GM15510 (cell line): Measurements from ENCODE around the gene FOXO6.

Experiments used
- POLR2A ChIP-seq: IDR thresholded peaks from 3 replicates; pipeline ENCODE4 v1.6.1; 2011; ENCODE audit warnings: borderline replicate concordance; ENCODE audit not compliant: insufficient read length; ENCODE audit errors: extremely low read depth

FOXO6 gene

GRCh38 chr1:41422306-41422705 lies 61.1 kb downstream of the FOXO6 start:
- TF ChIP-seq POLR2A: no peak

DNA sequence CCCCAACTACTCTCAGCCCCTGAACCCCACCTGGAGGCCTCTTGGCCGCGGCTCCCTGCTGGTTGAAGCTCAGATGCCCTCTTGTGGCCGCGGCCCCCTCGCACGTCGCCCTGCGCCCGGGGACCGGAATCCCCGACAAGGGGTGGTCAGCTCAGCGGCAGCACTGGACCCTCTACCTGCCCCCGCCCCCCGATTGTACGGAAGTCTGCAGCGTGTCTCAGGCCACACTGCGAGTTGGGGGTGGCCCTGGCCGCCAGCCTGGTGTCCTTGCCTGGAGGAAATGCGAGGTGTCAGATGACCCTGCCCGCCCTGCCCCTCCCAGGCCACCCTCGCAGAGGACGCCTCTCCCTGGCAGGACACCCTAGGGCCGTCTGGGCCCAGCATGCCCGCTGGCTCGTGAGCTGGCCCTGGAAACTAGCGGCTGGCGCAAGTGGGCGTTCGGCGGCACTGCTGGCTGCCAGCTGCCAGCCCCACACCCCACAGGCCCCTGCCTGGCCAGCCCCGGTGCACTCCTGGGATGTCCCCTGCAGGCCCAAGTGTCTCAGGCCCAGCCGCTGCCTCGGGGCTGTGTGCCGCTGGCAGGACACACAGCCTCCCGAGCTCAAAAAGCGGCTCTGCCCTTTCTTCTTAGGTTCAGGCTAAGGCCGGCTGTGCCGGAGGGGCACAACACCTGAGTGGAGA lies 62.4 kb downstream of the FOXO6 start:
- no peak for TF ChIP-seq POLR2A

GRCh38 chr1:41424581-41425118 lies 63.4 kb downstream of the FOXO6 start:
- no peak for TF ChIP-seq POLR2A

DNA sequence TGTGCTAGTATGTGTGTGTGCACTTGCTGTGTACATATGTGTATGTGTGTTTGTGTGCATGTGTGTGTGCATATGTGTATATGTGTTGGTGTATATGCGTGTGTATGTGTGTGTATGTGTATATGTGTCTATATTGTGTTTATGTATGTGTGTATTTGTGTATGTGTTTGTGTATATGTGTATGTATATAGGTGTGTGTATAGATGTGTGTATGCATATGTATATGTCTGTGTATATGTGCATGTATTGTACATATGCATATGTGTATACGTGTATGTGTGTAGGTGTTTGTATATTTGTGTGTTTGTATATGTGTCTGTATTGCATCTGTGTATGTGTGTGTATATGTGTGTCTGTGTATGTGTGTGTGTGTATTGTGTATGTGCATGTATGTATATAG lies 64.1 kb downstream of the FOXO6 start:
- TF ChIP-seq POLR2A: no peak

DNA sequence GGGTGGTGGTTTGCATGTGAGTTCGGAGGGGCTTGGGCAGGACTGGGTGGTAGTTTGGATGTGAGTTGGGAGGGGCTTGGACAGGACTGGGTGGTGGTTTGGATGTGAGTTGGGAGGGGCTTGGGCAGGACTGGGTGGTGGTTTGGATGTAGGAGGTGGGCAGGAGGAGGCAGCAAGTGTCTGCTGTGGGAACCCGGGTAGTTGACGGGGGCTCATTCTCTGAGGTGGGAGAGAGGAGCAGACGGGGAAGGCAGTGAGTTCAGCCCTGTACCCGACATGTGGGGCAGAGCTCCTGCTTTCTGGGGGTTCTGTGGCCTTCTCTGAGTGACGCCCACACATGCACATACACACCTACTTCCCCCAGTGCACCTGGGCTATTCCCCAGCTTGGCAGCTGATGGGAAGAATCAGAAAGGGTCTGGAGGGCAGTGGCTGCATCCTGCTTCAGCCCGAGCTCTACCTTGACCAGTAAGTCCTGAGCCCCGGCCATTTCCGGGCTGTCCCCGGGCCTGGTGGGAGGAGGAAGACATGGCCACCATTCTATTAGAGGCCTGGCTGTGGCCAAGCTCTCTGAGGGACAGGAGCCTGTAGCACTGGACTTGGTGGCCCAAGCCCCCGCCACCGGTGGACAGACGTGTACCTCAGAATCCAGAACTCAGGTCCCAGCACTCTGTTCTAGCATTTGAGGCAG lies 65.1 kb downstream of the FOXO6 start:
- TF ChIP-seq POLR2A: no peak

DNA sequence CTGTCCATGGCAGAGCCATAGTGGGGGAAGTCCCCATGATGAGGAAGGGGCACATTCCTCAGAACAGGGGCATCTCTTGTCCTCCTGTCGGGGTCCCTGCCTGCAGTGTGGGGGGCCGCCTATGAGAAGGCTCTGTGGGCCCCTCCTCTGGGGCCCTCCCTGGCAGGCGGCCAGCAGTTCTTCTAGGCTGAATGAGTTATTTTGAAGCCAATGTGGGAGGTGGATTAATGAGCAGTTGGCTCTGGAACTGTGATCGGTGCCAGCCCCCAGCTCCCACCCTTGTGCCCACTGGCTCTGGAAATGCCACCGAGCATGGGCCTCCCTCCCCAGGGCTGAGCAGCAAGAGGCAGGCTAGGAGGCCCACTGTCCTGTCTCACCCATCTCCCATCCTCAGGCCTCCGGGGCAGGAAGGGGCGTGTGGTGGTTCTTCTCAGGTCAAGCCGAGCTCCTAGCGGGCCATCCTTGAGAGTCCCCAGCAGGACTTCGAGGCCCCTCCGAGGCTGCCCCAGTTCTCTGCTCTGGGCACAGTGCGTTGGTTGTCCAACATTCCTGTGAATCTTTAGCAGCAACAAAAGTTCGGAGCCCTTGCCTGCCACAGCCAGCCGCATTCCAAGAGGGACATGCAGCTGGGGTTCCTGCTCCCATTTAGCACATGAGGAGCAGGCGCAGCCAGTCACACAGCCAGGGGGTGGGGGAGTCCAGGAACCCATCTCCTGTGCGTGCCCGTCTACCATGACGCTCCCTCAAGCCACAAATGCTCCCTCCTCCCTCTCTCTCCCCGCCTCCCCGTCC lies 66.1 kb downstream of the FOXO6 start:
- TF ChIP-seq POLR2A: no peak

- TF ChIP-seq POLR2A: no peak
These were observed 66.9 kb downstream of the FOXO6 start for GRCh38 chr1:41427916-41428737.

- no peak for TF ChIP-seq POLR2A
These were observed 67.8 kb downstream of the FOXO6 start for GRCh38 chr1:41428738-41429640.

DNA sequence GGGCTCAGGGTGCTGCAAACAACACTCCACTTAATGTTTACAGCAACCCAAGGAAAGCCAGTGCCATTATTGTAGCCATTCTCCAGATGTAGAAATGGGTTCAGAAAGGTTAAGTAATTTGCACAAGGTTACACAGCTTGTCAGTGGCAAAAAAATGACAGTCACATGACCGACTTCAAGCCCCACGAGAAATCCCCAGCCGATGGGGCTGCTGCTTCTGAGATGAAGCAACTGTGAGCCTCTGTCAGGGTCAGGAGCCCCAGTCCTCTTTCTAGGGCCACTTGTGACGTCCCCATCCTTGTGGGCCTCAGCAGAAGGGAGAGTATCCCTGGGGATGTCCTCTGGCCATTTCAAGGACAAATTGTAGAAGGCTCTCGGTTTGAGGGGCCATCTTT lies 68.4 kb downstream of the FOXO6 start:
- no peak for TF ChIP-seq POLR2A

DNA sequence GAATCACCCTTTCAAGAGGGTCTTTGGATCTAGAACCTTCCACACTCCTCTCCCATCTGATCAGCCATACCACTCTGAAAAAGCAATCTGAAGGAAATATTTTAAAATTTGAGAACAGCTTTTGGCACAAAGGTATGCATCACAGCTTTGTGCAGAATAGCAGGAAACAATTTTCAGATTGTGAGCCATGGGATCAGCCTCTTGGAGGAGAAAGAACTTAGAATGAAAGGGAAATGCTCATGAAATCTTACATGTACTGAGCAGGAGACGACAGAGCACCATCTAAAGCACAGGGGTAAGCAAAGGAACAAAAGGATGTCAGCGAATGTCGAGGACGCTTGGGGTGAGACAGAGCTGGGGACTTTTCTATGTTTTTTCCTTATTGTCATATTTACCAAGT lies 68.8 kb downstream of the FOXO6 start:
- TF ChIP-seq POLR2A: no peak

GRCh38 chr1:41430582-41430981 lies 69.3 kb downstream of the FOXO6 start:
- TF ChIP-seq POLR2A: no peak

GRCh38 chr1:41431490-41432350 lies 70.5 kb downstream of the FOXO6 start:
- no peak for TF ChIP-seq POLR2A
